ENCODE measurements around the gene EPHB2.

Gene EPHB2

GRCh38 chr1:22801347-22801746 lies 90.7 kb downstream of the EPHB2 start:
- no peak for TF ChIP-seq EGR1 (IDR thresholded peaks at IDR 0.05)

DNA sequence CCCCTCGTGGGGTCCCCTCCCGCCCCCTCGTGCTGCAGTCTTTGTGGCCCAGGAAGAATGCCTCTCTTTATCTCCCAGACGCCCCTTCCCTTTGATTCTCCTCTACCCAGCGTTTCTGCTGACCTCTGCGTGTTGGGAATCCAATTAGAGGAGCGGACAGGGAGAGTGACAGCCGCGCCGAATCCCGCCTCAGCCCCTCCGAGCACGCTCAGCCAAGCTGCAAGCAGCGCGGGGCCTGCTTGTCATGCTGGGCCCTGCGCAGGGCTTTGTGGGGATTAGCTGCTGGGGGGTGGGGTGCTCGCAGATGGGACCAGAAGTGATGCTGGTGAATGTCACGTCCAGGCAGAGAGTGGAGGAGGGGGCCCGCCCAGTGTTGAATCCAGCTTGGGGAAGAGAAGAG lies 91.1 kb downstream of the EPHB2 start:
- TF ChIP-seq EGR1 (IDR thresholded peaks at IDR 0.05) = no peak
- no peak for TF ChIP-seq CEBPB (IDR thresholded peaks at IDR 0.05)
- no peak for TF ChIP-seq RAD21 (IDR thresholded peaks at IDR 0.05; ENCODE audit: low read depth)
- no peak for TF ChIP-seq EP300 (IDR thresholded peaks at IDR 0.05; ENCODE audit: borderline replicate concordance)
- no peak for TF ChIP-seq CREB1 (IDR thresholded peaks at IDR 0.05; ENCODE audit: low read depth)
- no peak for TF ChIP-seq YY1 (IDR thresholded peaks at IDR 0.05; ENCODE audit: low read depth)
- TF ChIP-seq TCF12 (IDR thresholded peaks at IDR 0.05; ENCODE audit: low read depth) = no peak
- TF ChIP-seq NFIC (IDR thresholded peaks at IDR 0.05) = no peak
- TF ChIP-seq MAX (IDR thresholded peaks at IDR 0.05) = no peak
- TF ChIP-seq FOXM1 (IDR thresholded peaks at IDR 0.05; ENCODE audit: borderline replicate concordance, low read depth) = no peak
- TF ChIP-seq TAF1 (IDR thresholded peaks at IDR 0.05; ENCODE audit: low read depth) = no peak
- TF ChIP-seq, protein P1, sequence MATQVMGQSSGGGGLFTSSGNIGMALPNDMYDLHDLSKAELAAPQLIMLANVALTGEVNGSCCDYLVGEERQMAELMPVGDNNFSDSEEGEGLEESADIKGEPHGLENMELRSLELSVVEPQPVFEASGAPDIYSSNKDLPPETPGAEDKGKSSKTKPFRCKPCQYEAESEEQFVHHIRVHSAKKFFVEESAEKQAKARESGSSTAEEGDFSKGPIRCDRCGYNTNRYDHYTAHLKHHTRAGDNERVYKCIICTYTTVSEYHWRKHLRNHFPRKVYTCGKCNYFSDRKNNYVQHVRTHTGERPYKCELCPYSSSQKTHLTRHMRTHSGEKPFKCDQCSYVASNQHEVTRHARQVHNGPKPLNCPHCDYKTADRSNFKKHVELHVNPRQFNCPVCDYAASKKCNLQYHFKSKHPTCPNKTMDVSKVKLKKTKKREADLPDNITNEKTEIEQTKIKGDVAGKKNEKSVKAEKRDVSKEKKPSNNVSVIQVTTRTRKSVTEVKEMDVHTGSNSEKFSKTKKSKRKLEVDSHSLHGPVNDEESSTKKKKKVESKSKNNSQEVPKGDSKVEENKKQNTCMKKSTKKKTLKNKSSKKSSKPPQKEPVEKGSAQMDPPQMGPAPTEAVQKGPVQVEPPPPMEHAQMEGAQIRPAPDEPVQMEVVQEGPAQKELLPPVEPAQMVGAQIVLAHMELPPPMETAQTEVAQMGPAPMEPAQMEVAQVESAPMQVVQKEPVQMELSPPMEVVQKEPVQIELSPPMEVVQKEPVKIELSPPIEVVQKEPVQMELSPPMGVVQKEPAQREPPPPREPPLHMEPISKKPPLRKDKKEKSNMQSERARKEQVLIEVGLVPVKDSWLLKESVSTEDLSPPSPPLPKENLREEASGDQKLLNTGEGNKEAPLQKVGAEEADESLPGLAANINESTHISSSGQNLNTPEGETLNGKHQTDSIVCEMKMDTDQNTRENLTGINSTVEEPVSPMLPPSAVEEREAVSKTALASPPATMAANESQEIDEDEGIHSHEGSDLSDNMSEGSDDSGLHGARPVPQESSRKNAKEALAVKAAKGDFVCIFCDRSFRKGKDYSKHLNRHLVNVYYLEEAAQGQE (IDR thresholded peaks at IDR 0.05; ENCODE audit: low read depth) = no peak
- TF ChIP-seq ZBTB7A (IDR thresholded peaks at IDR 0.05; ENCODE audit: low read depth) = no peak
- TF ChIP-seq, protein P2, sequence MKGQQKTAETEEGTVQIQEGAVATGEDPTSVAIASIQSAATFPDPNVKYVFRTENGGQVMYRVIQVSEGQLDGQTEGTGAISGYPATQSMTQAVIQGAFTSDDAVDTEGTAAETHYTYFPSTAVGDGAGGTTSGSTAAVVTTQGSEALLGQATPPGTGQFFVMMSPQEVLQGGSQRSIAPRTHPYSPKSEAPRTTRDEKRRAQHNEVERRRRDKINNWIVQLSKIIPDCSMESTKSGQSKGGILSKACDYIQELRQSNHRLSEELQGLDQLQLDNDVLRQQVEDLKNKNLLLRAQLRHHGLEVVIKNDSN (IDR thresholded peaks at IDR 0.05) = no peak
- TF ChIP-seq TEAD4 (IDR thresholded peaks at IDR 0.05) = no peak

GRCh38 chr1:22803833-22804232 lies 93.2 kb downstream of the EPHB2 start:
- TF ChIP-seq RAD21 (IDR thresholded peaks at IDR 0.05; ENCODE audit: low read depth) = no peak
- TF ChIP-seq MAX (IDR thresholded peaks at IDR 0.05) = no peak
- TF ChIP-seq, protein P2 (IDR thresholded peaks at IDR 0.05) = no peak
- TF ChIP-seq CEBPB (IDR thresholded peaks at IDR 0.05) = no peak
- no peak for TF ChIP-seq TCF12 (IDR thresholded peaks at IDR 0.05; ENCODE audit: low read depth)
- TF ChIP-seq, protein P1 (IDR thresholded peaks at IDR 0.05; ENCODE audit: low read depth) = no peak
- TF ChIP-seq YY1 (IDR thresholded peaks at IDR 0.05; ENCODE audit: low read depth) = no peak
- TF ChIP-seq NFIC (IDR thresholded peaks at IDR 0.05) = no peak
- TF ChIP-seq FOXM1 (IDR thresholded peaks at IDR 0.05; ENCODE audit: borderline replicate concordance, low read depth) = no peak
- no peak for TF ChIP-seq ZBTB7A (IDR thresholded peaks at IDR 0.05; ENCODE audit: low read depth)
- no peak for TF ChIP-seq EGR1 (IDR thresholded peaks at IDR 0.05)
- no peak for TF ChIP-seq TEAD4 (IDR thresholded peaks at IDR 0.05)
- TF ChIP-seq CREB1 (IDR thresholded peaks at IDR 0.05; ENCODE audit: low read depth) = no peak
- no peak for TF ChIP-seq TAF1 (IDR thresholded peaks at IDR 0.05; ENCODE audit: low read depth)
- no peak for TF ChIP-seq EP300 (IDR thresholded peaks at IDR 0.05; ENCODE audit: borderline replicate concordance)

DNA sequence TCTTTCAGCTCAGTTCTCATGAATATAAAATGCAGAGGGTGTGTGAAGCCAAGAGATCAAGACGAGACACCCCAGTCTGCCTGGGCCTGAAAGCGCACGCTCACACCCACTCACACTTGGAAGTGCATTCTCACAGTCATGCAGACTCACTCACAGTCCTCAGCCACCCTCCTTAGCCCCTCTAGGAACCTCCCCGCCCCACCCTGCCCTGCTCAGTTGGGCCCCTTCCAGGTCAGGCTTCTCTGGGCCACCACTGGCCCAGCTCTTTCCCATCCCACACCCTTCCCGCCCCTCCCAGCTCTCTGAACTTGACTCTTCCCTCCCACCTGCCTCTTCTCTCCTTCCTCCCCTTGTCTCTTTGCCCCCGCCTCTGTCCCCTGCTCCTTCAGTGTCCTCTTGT lies 93.8 kb downstream of the EPHB2 start:
- TF ChIP-seq CREB1 (IDR thresholded peaks at IDR 0.05; ENCODE audit: low read depth) = no peak
- no peak for TF ChIP-seq TEAD4 (IDR thresholded peaks at IDR 0.05)

DNA sequence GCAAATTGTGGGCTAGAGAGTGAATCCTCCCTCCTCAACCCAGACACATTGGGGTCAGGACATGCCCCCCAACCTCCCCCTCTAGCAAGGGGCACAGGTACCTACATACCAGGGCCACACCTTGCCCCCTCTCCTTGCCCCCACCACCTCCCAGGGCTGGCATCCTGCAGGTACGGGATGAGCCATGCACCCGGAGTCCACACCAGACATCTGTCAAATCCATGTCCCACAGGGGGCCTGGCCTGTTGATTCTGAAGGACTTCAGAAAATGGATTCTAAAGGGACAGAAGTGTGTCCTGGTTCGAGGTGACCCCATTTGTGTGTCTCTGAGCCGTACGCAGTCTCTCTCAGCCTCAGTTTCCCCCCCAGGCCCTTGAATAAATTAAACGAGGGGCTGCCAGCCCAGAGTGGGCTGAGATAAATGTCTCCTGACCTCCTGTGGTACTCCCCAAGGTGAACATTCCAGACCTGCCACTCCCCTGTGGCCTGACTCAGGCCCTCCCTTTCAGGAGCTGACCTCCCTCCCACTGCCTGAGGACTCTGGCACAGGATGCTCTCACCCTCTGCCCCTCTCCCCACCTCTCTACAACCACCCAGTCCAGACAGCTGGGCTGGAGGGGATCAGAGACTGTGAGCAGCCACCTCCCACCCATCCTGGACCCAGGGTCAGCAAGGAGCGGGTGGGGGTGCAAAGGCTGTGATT lies 94.5 kb downstream of the EPHB2 start:
- TF ChIP-seq, protein P1 (IDR thresholded peaks at IDR 0.05; ENCODE audit: low read depth) = no peak
- no peak for TF ChIP-seq TCF12 (IDR thresholded peaks at IDR 0.05; ENCODE audit: low read depth)
- TF ChIP-seq, protein P2 (IDR thresholded peaks at IDR 0.05) = no peak
- no peak for TF ChIP-seq EGR1 (IDR thresholded peaks at IDR 0.05)
- TF ChIP-seq YY1 (IDR thresholded peaks at IDR 0.05; ENCODE audit: low read depth) = no peak

Data from Ishikawa (cell line).